Activated CD4-positive, alpha-beta T cell treated with anti-CD3 and anti-CD28 coated beads, Interleukin-10, Interleukin-2, amounts not matched to agents 100 ng/mL and 50 ng/mL, durations not matched to agents 16 hours and 8 hours (primary cell): ENCODE measurements around the gene SLC39A13.

Experiments
- DNase-seq: peaks from one replicate; pipeline ENCODE4 v3.0.0-alpha.2; 2020

Gene SLC39A13

DNA sequence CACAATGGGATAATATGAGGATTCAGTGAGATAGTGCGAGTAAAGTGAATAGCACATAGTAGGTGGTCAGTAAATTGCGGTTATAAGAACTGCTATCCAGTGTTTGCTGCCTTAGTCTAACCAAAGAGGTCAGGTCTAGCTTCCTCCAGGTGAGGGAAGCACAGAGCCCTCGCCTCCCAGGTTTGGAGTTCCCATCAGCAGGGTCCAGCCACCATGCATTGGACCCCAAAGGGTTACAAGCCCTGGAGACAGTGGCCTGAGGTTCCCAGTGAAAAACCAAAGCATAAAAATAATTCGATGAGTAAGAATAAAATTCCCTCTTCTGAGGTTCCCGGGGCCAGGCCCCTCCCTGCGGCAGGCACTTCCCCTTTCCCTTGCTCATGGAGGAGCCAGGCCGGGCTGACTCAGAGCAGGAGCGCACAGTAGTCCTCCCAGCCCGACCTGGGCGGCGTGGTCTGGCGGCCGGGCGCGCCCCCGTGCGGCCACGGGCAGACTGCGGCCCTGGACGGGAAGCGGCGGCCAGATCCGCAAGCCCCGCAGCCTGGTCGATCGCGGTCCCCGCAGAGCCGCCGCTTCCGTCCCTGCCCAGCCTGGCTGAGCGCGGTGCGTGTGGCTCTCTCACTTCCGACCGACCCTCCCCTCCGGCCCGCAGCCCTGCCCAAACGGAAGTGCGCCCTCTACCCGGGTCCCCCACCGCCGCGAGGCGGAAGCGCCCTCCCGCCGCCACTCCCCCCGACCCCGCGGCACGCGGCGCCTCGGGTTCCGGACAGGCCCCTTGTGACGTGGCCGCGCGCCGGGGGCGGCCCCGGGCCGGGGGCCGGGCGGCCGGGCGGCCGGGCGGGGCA lies at the start of gene SLC39A13:
Gene SLC39A13 (plus strand): TSS at position 845 of the 845 bp plus-strand sequence. CDS start 1,505 bp downstream, outside the sequence.
- peak; percentile 96 for DNase-seq

DNA sequence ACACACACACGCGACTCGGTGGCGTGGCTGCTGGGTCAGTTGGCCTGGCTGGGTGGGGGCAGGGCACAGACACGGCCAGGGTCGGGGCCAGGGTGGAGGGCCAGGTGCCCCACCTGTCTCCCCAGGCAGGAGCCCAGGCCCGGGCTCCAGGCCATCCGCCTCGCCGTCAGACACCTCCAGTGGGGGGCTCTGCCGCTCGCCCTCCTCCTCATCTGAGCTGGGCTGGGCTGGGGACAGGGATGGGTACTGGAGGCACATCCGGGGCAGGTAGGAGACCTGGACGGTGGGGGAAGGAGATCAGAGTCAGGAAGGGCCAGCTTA lies 49.7 kb upstream of the SLC39A13 start:
- no peak for DNase-seq

DNA sequence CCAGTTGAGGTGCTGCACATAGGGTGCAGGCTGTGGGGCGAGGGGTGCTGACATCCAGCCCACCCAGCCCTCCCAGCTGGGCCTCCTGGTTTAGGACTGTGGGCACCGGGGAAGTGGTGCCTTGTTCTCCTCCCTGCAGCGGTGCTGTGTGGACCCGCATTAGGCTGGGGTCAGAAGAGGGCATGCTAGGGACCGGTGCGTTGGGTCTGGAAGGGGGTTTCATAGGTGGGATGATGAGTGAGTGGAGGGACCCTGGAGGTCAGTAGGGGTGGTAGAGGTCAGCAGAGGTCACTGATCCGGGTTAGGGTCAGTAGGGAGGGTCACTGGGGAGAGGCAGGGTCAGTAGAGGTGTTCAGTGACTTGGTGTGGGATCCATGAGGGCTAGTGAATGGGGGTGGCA lies 49.2 kb upstream of the SLC39A13 start:
- DNase-seq: no peak

DNA sequence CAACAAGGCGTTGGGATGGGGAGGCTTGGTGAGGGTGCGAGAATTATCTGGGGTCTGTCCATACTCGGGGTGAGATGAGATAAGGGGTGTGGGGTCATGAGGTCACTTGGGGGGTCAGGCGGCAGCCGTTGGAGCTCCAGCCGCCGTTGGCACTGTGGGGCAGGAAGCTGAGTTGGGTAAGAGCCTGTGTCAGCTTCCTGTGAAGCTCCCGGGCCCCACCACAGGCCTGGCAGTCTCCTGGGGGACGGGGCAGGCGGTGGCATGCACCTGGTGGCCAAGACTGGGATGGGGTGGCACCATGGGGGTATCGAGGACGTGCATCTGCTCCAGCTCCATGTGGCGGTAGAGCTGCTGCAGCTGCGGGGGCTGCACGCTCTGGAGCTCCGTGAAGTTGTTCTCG lies 48.8 kb upstream of the SLC39A13 start:
- DNase-seq: peak; percentile 45

DNA sequence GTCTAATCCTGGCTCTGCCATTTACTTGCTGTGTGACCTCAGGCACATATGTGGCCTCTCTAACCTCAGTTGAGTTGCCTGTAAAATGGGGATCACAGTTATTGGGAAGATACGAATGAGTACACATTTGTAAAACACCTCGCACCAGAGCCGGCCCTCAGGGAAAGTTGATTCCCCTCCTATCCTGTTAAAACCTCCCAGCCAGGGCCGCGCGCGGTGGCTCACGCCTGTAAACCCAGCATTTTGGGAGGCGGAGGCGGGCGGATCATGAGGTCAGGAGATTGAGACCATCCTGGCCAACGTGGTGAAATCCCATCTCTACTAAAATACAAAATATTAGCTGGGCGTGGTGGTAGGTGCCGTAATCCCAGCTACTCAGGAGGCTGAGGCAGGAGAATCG lies 48.0 kb upstream of the SLC39A13 start:
- DNase-seq: no peak

DNA sequence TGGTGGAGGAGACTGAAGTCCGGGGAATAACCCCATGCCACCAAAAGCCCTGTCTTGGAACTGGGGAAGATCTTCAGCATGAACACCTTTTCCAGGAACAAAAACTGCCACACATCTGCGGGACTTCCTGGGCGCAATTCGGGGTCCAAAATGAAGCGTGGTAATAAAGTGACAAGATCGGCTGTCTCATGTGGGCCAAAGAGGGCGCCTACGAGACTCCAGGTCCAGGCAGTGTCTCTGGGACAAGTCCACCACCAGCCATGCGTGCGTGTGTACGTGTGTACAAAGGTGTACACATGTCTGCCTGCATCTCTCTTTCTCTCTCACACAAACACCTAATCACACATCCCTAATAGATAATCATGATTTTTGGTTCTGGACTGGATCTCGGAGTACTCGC lies 47.0 kb upstream of the SLC39A13 start:
- DNase-seq: no peak

DNA sequence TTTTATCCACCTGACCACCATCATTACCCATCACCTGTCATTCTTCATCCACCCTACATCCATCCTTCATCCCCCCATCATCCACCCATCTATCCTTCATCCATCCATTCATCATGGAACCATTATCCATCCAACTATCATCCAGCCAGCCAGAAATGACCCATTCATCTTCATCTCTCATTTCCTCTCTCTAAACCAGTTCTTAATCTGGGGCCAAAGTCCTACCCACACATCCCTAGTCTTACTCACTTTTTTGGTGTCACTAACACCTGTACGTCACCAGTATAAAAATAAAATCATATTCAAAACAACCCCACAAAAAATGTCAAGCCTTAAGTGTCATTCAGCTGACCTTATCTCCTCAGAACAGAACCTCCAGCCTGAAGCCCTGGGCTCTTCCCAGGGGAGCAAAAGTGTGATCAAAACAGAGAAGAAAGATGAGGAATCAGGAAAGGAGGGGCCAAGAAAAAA lies 42.3 kb upstream of the SLC39A13 start:
- no peak for DNase-seq

DNA sequence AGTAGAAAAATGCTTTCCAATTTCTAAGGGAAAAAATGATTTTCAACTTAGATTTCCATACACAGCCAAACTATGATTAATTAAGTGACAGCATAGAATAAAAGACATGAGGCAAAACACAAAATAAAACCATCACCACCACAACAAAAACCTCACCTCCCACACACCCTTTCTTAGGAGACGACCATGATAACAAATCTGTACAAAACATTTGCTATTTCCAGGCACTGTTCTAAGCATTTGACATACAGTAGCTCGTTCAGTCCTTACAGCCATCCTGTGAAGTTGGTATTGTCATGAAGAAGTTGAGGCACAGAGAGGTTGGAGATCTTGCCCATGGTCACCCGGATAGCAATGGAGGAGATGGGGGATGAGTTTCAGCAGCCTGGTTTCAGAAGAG lies 38.7 kb upstream of the SLC39A13 start:
- no peak for DNase-seq

DNA sequence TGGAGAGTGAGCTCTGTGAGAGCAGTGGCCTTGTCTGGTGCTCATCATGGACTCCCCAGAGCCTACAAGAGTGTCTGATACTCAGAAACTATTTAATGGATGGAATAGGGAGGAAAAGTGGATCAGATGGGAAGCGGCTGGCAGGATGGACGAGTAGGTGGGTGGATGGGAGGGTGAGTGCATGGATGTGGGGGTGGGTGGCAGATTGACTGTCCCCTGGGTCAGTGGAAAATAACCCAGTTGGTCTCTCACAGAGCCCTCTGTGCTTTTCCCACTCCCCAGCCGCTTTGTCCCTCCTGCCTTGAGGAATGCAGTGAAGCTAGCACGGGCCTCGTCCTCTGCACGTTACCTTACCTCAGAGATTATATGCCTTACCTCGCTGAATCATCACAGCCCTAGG lies 36.0 kb upstream of the SLC39A13 start:
- DNase-seq: no peak

DNA sequence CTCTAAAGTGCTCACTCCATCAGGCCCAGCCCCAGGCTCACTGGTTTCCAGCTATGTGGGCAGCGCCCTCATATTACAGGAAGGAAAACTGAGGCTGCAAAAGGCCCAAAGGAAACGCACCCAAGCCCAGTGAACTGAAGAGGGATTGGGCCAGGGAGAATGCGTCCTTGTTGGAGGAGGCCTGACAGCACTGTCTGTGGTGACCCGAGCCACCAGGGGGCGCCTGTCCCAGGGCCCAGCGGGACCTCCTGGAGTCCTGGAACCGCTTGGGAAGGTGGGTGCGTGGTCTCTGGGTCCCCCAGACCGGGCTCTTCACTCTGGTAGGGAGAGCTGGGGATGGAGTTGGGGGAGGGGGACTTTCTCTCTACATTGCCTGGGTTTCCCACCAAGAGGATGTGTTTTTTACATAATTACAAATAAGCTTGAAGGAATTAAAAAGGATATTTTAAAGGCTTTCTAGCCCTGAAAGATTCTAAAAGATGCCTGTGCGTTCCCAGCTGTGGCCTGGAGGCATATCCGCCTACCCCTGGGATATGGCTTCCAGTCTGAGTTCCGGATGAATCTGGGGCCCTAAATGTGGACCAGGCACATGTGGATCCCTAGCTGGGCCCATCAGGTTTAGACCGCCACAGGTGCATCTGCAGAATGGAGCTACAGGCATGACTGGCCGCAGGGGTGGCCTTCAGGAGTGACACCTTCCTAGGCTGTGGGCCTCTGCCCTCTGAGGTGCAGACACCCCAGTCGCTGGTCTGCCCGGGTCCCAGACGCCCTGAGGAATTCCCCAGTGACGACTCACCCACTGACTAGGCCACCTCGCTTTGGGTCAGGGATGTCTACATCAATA lies 34.3 kb upstream of the SLC39A13 start:
- DNase-seq: peak; percentile 87

DNA sequence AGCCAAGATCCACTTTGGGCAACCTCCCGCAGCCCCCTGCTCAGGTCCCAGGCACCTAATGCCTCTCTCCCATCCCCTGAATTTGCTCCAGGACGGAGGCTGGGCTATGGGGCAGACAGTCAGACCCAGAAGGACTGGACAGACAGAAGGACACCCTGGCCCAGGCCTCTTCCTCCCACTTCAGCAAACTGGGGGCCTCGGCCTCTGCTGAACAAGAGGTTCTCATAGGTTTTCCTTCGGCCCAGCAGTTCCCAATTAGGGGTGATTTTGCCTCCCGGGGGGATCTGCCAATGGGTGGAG lies 33.7 kb upstream of the SLC39A13 start:
- DNase-seq: no peak

DNA sequence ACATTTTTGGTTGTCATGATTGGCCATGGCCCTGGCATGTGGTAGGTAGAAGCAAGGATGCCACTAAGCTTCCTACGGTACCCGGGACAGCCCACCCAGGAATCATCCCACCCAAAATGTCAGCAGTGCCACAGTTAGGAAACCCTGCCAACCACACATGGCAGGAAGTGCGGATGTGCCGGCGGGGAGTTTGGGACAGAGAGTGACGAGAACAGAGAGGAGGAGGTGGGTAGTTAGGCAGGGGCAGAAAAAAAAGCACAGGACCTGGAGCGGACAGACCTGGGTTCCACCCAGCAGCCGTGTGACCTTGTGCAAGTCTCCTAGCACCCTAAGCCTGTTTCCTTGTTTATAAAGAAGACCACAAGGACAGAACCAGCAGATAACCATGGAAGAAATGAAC lies 33.4 kb upstream of the SLC39A13 start:
- no peak for DNase-seq

DNA sequence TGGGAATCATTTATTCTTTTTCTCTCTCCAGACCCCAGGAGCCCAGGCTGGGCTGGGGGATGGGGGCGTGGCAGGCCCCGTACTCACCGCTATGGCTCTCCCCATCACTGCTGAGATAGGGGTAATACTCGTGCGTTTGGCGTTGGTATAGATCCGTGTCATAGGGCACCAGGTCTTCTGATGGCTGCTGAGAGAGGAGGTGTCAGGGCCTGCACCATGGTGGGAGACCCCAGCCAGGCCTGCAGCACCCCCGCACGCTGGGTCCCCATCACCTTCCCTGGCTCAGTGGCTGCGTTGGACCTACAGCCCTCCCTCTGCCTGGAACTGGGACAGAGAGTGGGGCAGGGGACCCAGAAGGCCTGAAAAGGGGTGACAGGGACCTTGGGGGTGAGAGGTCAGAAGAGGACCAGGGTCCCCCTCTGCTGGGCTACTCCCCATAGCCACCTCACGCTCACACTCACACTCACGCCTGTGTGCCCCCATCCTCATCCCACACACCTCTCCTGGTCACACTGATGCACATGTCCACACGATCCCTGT lies 32.8 kb upstream of the SLC39A13 start:
- no peak for DNase-seq

DNA sequence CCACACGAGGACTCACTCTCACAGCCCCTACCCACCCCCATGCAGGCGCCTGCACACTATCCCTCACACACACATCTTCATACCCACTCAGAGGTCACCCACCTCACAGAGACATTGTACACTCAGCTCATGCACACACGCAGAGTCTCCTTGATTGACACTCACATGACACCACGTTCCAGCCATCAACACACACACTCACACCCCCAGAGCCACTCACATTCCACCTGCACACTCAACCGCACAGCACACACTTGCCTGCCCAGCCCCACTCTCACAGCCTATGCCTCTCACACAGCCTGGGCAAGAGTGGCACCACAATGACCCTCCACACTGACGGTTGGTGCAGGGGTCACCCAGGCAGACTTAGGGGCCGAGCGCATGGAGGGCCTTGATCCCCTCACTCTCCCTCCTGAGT lies 32.3 kb upstream of the SLC39A13 start:
- DNase-seq: no peak

DNA sequence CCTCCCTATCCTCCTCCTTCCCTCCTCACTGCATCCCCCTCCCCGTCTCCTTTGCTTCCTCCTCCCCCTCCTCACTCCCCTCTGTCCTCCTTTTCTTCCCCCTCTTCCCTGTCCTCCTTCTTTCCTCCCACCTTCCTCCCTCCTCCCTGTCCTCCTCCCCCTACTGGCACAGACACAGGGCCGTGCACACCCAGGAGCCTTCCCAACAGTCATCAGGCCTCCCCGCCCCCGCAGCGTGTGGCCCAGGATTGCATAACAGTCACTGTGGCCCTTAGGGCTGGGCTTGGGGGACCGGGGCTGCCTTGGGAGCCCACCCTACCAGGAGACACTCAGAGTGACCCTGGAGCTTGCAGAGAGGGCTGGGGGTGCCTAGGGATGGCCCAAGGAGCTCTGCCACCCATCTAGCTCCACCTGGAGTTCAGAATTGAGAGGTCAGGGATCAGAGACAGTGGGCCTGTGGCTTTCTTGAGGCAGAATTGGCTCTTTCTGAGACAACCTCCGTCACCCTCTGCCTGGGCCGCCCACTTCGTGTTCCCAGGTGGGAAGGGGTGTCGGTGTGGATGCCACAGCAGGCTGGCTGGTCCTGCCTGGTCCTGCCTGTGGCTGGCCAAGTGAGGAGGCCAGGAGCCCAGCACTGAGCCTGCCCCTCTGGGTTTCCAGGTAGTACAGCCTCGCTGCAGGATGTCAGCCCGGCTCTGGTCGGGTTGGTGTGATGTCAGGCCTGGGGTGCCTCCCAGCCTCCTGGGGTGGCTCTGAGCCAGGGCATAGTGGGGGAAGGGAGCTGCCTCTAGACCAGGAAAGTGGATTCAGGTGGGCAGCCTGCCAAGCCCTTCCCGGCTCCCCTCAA lies 31.6 kb upstream of the SLC39A13 start:
- DNase-seq: no peak

DNA sequence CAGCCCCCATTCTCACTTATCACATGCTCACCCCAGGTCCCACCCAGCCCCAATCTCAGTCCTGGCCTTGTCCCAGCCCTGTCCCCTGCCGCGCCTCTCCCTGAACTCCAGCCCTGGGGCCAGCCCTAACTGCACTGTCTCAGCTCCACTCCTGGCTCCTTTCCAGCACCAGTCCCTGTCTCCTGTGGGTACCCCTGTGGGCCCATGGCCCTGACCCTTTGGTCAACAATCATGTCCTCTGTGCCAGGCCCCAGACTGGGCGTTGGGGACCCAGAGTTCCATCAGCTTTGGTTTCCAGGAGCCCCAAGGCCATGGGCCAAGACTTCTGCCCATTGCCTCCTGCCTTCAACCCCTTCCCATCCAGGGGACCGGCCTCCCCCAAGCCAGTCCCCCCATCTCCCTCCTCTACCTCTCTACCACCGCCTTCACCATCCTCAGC lies 30.8 kb upstream of the SLC39A13 start:
- no peak for DNase-seq

DNA sequence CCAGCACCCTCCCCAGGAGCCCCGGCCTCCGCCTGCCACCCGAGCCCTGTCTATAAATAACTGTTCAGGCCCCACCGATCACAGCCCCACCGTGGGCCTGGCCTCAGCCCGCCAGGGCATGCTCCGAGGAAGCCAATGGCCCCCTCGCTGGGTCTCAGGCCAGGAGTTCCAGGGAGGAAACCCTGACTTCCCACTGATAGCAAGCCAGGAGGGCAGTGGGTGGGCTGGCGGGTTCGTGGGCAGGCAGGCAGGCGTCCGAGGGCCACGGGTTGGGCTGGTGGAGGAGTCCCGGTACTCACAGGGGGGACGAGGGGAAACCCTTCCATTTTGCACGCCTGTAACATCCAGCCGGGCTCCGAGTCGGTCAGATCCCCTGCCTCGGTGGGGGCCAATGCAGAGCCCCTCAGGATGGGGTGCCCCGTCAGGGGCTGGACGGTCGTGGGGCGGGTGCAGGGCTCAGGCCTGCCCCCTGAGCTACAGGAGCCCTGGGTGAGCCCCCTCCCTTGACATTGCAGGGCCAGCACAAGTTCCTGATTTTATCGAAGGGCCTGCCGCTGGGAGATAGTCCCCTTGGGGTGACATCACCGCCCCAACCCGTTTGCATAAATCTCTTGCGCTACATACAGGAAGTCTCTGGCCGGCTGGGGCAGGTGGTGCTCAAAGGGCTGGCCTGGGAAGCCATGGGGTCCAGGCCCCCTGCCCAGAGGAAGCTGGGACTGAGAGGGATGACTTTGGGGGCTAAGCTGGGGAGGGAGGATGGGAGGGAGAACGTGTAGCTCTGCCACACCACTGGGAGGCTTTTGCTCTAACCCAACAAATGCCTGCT lies 30.2 kb upstream of the SLC39A13 start, which contains the start of gene SPI1:
Gene SPI1 (minus strand): TSS at position 538 of the 826 bp plus-strand sequence. CDS start 194 bp downstream, at position 344.
- no peak for DNase-seq

DNA sequence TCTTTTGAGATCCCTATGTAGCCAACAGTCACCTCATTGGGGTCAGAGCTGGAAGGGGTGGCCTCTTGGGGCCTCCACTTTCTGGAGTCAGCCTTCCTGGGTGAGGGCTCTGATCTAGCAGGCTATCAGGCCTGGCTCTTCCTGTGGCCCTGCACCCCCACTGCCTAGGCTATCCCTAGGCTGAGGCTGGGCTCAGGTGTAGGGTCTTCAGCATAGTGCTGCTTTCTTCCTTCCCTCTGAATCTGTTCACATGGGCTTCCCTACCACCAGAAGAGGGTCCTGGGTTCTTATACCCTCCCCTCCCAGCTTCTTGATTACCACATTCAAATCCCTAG lies 29.6 kb upstream of the SLC39A13 start:
- DNase-seq: no peak

DNA sequence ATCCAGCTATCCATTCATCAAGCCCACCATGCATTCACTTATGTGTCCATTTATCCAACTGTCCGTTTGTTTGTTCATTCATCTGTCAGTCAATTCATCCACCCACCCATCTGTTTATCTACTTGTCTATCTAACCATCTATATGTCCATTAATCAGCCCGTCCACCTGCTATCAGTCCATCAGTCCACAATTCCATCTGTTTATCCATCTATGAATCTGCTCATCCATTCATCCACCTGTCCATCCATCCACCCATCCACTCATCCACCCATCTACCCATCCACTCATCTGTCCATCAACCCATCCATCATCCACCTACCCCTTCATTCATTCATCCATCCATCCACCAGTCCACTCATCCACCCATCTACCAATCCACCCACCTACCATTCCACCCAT lies 29.1 kb upstream of the SLC39A13 start:
- no peak for DNase-seq

DNA sequence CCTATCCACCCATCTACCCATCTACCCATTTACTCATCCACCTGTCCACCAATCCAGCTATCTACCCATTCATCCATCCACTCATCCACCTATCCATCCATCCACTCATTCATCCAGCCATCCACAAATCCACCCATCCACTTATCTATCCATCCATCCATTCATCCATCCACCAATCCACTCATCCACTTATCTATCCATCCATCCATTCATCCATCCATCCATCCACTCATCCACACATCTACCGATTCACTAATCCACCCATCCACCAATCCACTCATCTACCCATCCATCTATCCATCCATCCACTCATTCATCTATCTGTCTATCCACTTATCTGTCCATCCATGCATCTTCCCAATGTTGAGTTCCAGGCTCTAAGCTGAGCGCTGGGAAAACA lies 28.3 kb upstream of the SLC39A13 start:
- DNase-seq: no peak

DNA sequence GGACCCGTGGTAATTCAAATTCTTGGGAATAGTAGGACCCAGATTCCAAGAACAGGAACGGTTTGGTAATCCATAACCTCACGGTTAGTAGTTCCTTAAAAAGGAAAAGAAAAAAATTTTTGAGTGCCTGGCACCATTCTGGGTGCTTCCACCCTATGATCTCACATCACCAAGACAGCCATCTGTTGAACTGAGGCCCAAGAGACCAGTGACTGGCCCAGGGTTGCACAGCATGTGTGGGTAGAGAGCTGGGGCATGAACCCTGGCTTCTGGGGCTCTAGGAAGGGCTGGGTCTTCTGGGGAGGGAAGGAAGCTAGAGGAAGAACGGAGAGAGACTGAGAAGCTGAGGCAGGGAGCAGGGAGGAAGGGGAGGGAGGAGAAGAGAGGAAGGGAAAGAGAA lies 25.3 kb upstream of the SLC39A13 start:
- no peak for DNase-seq

DNA sequence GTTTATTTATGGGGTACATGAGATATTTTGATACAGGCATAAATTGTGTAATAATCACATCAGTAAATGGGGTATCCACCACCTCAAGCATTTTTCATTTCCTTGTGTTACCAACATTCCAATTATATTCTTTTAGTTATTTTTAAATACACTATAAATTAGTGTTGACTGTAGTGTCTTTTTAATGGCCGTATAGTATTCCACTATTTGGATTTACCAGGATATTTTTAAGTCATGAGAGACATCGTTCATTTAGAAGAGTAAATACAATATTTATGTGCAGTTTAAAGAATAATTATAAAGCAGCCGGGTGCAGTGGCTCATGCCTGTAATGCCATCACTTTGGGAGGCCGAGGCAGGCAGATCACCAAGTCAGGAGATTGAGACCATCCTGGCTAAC lies 23.9 kb upstream of the SLC39A13 start:
- no peak for DNase-seq
